Cardiac septum (tissue), 1 donor: ENCODE data around the gene MAP7D3. TPM values are rescaled to one million over a fixed set of nuclear protein-coding genes. Genes with fewer than 3 reads are reported as not detected.

Source experiments
- total RNA-seq: library from RNA; stranded (reverse); fragmentation: NEBNext Ultra II Directional; extraction: Animal tissue kit (Norgen Biotek cat#: 25700); gene quantifications from one replicate; pipeline ENCODE4 v1.2.1, GENCODE V29; 2021
- donor health status: DM: no; HTN: no; CAD: no.

Gene MAP7D3
- total RNA-seq, 1 donor from 2014 or later = 15.6 TPM

Other genes starting within 250 kb of the MAP7D3 start
- gene FHL1, start 103.9 kb downstream of the MAP7D3 start, total RNA-seq = 3,112 TPM
- gene ADGRG4, start 49.6 kb upstream of the MAP7D3 start, total RNA-seq = 0.05 TPM
- not detected for gene BRS3, start 236.5 kb upstream of the MAP7D3 start, total RNA-seq
- gene HTATSF1, start 246.2 kb upstream of the MAP7D3 start, total RNA-seq = 66.2 TPM